HG03342 (cell line): Measurements from ENCODE around the gene EPAS1.

Source experiments
- ATAC-seq: cut with Tn5 transposase; IDR thresholded peaks from one replicate; pipeline ENCODE4 v1.9.1; 2021; ENCODE audit warnings: mild to moderate bottlenecking, moderate library complexity; ENCODE audit not compliant: unreplicated experiment

EPAS1 gene

GRCh38 chr2:46273225-46273863 lies 23.9 kb upstream of the EPAS1 start:
- ATAC-seq = no peak

- ATAC-seq = no peak
Observed at GRCh38 chr2:46273919-46274318, 23.3 kb upstream of the EPAS1 start.

GRCh38 chr2:46274586-46274985 lies 22.6 kb upstream of the EPAS1 start:
- no peak for ATAC-seq

GRCh38 chr2:46275995-46276394 lies 21.2 kb upstream of the EPAS1 start:
- ATAC-seq = no peak

- no peak for ATAC-seq
Observed at GRCh38 chr2:46276642-46277041, 20.6 kb upstream of the EPAS1 start.

- ATAC-seq = no peak
Observed at GRCh38 chr2:46277431-46278190, 19.6 kb upstream of the EPAS1 start.

- ATAC-seq = no peak
Observed at GRCh38 chr2:46278952-46279351, 18.3 kb upstream of the EPAS1 start.

GRCh38 chr2:46281939-46282338 lies 15.3 kb upstream of the EPAS1 start:
- ATAC-seq = no peak

GRCh38 chr2:46283693-46284092 lies 13.5 kb upstream of the EPAS1 start:
- ATAC-seq = no peak

- ATAC-seq = no peak
Observed at GRCh38 chr2:46284260-46284659, 12.9 kb upstream of the EPAS1 start.

- no peak for ATAC-seq
Observed at GRCh38 chr2:46284796-46285195, 12.4 kb upstream of the EPAS1 start.

GRCh38 chr2:46286715-46287114 lies 10.5 kb upstream of the EPAS1 start:
- no peak for ATAC-seq

GRCh38 chr2:46290078-46290477 lies 7.1 kb upstream of the EPAS1 start:
- ATAC-seq = no peak

- no peak for ATAC-seq
Observed at GRCh38 chr2:46293466-46293865, 3.7 kb upstream of the EPAS1 start.

GRCh38 chr2:46294176-46294836 lies 2.9 kb upstream of the EPAS1 start:
- ATAC-seq = no peak

GRCh38 chr2:46296216-46296839 lies 879 bp upstream of the EPAS1 start:
- peak; percentile 10 for ATAC-seq

GRCh38 chr2:46297546-46298271 lies 502 bp downstream of the EPAS1 start:
- peak; percentile 35 for ATAC-seq

GRCh38 chr2:46298272-46298521 lies 990 bp downstream of the EPAS1 start:
- ATAC-seq = no peak

- no peak for ATAC-seq
Observed at GRCh38 chr2:46298522-46299353, 1.5 kb downstream of the EPAS1 start.
